22Rv1 (cell line): ENCODE measurements around the gene DGUOK.

Experiments
- ZFX ChIP-seq: fragments of 450-650 bp; IDR thresholded peaks from 2 replicates; pipeline ENCODE4 v1.6.1; 2017; ENCODE audit warnings: antibody characterized with exemption, borderline replicate concordance
- TF ChIP-seq, protein P1 (sequence below): fragments of 450-650 bp; IDR thresholded peaks from 2 replicates; pipeline ENCODE4 v1.5.1; 2017; ENCODE audit warnings: mild to moderate bottlenecking

DNA sequence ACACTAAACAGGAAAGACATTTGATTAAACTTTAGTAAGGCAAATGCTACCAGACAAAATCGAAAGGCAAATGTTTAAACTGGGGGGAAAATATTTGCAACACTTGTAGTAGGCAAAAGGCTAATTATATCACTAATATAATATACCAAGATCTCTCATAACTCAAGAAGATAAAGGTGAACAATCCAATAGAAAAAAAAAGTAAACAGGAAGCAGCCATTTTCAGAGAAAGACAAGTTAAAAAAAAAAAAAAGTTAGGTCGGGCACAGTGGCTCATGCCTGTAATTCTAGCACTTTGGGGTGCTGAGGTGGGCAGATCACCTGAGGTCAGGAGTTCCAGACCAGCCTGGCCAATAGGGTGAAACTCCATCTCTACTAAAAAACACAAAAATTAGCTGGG, 38.3 kb upstream of the DGUOK start:
- TF ChIP-seq, protein P1, sequence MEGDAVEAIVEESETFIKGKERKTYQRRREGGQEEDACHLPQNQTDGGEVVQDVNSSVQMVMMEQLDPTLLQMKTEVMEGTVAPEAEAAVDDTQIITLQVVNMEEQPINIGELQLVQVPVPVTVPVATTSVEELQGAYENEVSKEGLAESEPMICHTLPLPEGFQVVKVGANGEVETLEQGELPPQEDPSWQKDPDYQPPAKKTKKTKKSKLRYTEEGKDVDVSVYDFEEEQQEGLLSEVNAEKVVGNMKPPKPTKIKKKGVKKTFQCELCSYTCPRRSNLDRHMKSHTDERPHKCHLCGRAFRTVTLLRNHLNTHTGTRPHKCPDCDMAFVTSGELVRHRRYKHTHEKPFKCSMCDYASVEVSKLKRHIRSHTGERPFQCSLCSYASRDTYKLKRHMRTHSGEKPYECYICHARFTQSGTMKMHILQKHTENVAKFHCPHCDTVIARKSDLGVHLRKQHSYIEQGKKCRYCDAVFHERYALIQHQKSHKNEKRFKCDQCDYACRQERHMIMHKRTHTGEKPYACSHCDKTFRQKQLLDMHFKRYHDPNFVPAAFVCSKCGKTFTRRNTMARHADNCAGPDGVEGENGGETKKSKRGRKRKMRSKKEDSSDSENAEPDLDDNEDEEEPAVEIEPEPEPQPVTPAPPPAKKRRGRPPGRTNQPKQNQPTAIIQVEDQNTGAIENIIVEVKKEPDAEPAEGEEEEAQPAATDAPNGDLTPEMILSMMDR = no peak
- no peak for TF ChIP-seq ZFX
